Measurements from ENCODE around the gene RGS3.

Gene RGS3

GRCh38 chr9:113645227-113645977 lies 181.9 kb downstream of the RGS3 start:
- FAIRE-seq: no peak

DNA sequence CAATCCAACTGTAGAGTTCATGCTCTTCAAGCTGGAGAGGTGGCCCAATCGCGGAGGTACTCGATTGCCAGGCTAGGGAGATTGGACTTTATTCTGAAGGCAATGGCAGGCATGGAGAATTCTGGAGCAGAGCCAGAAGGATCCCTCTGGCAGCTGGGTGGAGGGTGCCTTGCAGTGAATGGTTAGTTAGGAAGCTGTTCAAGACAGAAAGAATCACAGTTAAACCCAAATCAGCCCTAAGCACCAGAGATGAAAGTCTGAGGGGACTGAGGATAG lies 182.4 kb downstream of the RGS3 start:
- FAIRE-seq: no peak

DNA sequence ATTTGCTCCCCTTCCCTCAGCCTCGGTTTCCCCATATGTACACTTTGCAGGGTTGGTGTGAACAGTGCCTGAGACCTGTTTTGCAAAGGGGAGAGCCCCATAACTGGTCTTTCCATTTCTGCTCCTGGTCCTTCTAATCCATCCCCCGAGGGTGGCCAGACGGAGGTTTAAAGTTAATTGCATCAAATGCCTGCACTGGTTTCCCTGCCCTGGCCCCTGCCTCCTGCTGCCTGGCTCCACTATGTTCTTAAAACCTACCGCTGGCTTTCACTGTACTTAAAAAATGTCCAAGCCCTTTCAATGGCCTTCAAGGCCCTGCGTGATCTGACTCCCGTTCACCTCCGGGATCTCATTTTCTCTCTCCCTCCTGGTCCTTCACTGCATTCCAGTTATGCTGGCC lies 183.0 kb downstream of the RGS3 start:
- no peak for FAIRE-seq

Measured in islet of Langerhans (tissue), 1 donor.